ENCODE measurements around the gene DUSP6.

DUSP6 gene

DNA sequence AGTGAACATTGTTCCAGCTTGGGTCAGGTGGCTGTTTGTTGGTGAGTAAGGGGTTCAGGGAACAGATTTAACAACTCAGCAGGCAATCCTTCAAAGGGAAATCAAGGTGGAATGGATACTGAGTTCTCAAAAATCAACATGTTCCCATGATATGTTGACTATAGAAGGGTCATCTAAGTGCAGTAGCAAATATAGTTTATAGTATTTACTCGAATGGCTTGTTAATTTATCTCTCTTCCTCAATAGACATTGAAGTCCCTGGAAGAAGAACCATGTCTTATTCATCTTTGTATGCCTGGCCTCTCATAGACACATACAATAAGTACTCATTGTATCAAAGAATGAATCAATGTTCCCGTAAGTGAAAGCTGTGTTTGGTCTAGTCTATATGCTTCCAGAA lies 24.5 kb upstream of the DUSP6 start:
- H3K9ac ChIP-seq (ENCODE audit: low read length) = no peak overlapping the region
- no peak overlapping the region for H3K4me3 ChIP-seq (ENCODE audit: insufficient read depth in 1 of 2, low read depth in 1 of 2, low read length in 2 of 2)
- no peaks in the 10 kb centered on the region for H3K27me3 ChIP-seq (ENCODE audit: control insufficient read depth in 1 of 2, insufficient read depth in 1 of 2, low read length in 2 of 2)
- no peak for DNase-seq
- 100% methylated on average over 1 of the region's 2 CpGs for WGBS
- H3K14ac ChIP-seq (ENCODE audit: low read length in 2 of 2) = no peak overlapping the region
- no peak overlapping the region for H2AFZ ChIP-seq (ENCODE audit: low read depth, low read length)
- no peak overlapping the region for H4K8ac ChIP-seq (ENCODE audit: low read length)
- H3K4ac ChIP-seq (ENCODE audit: low read depth in 1 of 2, low read length in 2 of 2) = no peak overlapping the region
- H3K79me1 ChIP-seq (replicated peaks; ENCODE audit: low read length, poor library complexity, severe bottlenecking) = no peaks in the 10 kb centered on the region
- H3K4me1 ChIP-seq (ENCODE audit: control insufficient read depth, insufficient read depth, low read depth, low read length) = peaks cover 16% of the 10 kb centered on the region
- peak overlapping the region in 1 of 2 experiments; percentile 63 for H2BK12ac ChIP-seq (ENCODE audit: low read length in 2 of 2)
- no peak overlapping the region for H3K4me2 ChIP-seq (ENCODE audit: low read length, poor library complexity, severe bottlenecking)
- no peak overlapping the region for H3K23ac ChIP-seq (ENCODE audit: low read length in 2 of 2)
- no peak overlapping the region for H2BK120ac ChIP-seq (ENCODE audit: low read depth, low read length)
- H2BK5ac ChIP-seq (ENCODE audit: low read depth, low read length, poor library complexity, severe bottlenecking) = no peak overlapping the region
- H3K18ac ChIP-seq (ENCODE audit: low read depth in 1 of 2, low read length in 2 of 2) = no peak overlapping the region
- H3K36me3 ChIP-seq (ENCODE audit: control insufficient read depth in 1 of 2, insufficient read depth in 2 of 2, low read depth in 1 of 2, low read length in 2 of 2) = no peaks in the 10 kb centered on the region
- H4K91ac ChIP-seq (ENCODE audit: low read length) = no peak overlapping the region
- no peak overlapping the region for H3K27ac ChIP-seq (ENCODE audit: low read length, poor library complexity, severe bottlenecking)
- H2BK15ac ChIP-seq (ENCODE audit: low read depth, poor library complexity, severe bottlenecking) = no peak overlapping the region
- no peak overlapping the region for H2AK5ac ChIP-seq (ENCODE audit: low read length, severe bottlenecking)
- H3K9me3 ChIP-seq (ENCODE audit: control insufficient read depth, low read length) = no peaks in the 10 kb centered on the region

DNA sequence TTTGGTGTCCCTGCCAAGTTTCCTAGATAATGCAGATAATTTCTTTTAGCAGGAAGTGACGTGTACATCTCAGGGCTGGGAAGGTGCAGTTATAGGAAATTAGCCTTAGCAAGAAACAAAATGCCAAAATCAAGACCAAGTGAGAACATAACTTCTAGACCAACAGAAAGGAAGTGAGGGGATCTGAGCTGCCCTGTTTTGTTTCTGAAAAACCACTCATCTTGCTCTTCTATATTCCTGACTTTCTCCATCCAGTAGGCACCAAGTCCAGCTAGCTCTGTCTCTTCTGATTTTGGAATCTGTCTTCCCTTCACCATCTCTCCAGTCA lies 23.9 kb upstream of the DUSP6 start:
- DNase-seq = no peak
- no peak overlapping the region for H4K8ac ChIP-seq (ENCODE audit: low read length)
- no peak overlapping the region for H3K14ac ChIP-seq (ENCODE audit: low read length in 2 of 2)
- no peak overlapping the region for H3K4me3 ChIP-seq (ENCODE audit: insufficient read depth in 1 of 2, low read depth in 1 of 2, low read length in 2 of 2)
- peak overlapping the region in 1 of 2 experiments; percentile 58 for H3K18ac ChIP-seq (ENCODE audit: low read depth in 1 of 2, low read length in 2 of 2)
- H3K4ac ChIP-seq (ENCODE audit: low read depth in 1 of 2, low read length in 2 of 2) = peak overlapping the region in 1 of 2 experiments; percentile 11
- no peak overlapping the region for H4K91ac ChIP-seq (ENCODE audit: low read length)
- H3K4me1 ChIP-seq (ENCODE audit: control insufficient read depth, insufficient read depth, low read depth, low read length) = peaks cover 16% of the 10 kb centered on the region
- no peak overlapping the region for H3K9ac ChIP-seq (ENCODE audit: low read length)
- H2BK5ac ChIP-seq (ENCODE audit: low read depth, low read length, poor library complexity, severe bottlenecking) = no peak overlapping the region
- H2BK120ac ChIP-seq (ENCODE audit: low read depth, low read length) = no peak overlapping the region
- no peaks in the 10 kb centered on the region for H3K79me1 ChIP-seq (replicated peaks; ENCODE audit: low read length, poor library complexity, severe bottlenecking)
- H3K27ac ChIP-seq (ENCODE audit: low read length, poor library complexity, severe bottlenecking) = no peak overlapping the region
- no peak overlapping the region for H3K23ac ChIP-seq (ENCODE audit: low read length in 2 of 2)
- peak overlapping the region; percentile 34 for H2AK5ac ChIP-seq (ENCODE audit: low read length, severe bottlenecking)
- WGBS = 88% methylated on average over 1 of the region's 1 CpG
- no peak overlapping the region for H2AFZ ChIP-seq (ENCODE audit: low read depth, low read length)
- H3K4me2 ChIP-seq (ENCODE audit: low read length, poor library complexity, severe bottlenecking) = no peak overlapping the region
- no peak overlapping the region for H2BK15ac ChIP-seq (ENCODE audit: low read depth, poor library complexity, severe bottlenecking)
- no peaks in the 10 kb centered on the region for H3K27me3 ChIP-seq (ENCODE audit: control insufficient read depth in 1 of 2, insufficient read depth in 1 of 2, low read length in 2 of 2)
- peak overlapping the region in 1 of 2 experiments; percentile 10 for H2BK12ac ChIP-seq (ENCODE audit: low read length in 2 of 2)
- H3K9me3 ChIP-seq (ENCODE audit: control insufficient read depth, low read length) = no peaks in the 10 kb centered on the region
- H3K36me3 ChIP-seq (ENCODE audit: control insufficient read depth in 1 of 2, insufficient read depth in 2 of 2, low read depth in 1 of 2, low read length in 2 of 2) = no peaks in the 10 kb centered on the region

DNA sequence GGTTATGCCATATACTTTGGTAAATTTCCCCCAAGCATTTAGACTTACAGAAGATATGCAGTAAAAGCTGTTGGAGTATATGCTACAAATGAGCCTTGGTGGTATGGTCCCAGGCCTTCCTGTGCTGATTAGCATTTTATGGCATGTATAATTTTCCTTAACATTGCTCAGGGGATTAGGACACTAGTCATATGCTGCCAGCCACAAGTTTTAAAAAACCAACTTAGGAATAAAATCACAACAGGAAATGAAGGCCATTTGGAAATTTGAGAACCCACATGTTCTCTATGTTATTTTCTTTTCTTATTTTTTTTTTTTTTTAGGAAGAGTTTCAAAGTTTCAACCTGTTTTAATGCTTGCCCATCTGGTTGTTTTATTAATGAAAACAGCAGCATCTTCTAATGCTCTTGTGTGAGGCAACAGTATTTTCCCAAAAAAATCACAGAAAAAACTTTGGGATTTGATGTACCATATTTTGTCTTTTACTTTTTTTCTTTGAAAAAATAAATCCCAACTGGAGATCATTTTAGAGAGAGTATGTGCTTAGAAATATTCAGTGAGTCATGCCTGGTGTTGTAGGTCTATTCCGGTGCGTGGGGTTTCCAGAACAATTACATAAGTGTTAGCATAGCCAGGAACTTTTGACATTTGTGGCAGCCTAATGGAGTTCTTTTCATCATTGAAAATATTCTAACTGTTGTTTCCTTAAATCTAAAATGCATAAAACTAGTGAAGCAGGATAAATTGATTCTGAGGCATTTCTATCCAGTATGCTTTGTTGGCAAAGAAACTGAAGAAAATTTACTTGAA lies 21.7 kb upstream of the DUSP6 start:
- no peak overlapping the region for H2BK120ac ChIP-seq (ENCODE audit: low read depth, low read length)

DNA sequence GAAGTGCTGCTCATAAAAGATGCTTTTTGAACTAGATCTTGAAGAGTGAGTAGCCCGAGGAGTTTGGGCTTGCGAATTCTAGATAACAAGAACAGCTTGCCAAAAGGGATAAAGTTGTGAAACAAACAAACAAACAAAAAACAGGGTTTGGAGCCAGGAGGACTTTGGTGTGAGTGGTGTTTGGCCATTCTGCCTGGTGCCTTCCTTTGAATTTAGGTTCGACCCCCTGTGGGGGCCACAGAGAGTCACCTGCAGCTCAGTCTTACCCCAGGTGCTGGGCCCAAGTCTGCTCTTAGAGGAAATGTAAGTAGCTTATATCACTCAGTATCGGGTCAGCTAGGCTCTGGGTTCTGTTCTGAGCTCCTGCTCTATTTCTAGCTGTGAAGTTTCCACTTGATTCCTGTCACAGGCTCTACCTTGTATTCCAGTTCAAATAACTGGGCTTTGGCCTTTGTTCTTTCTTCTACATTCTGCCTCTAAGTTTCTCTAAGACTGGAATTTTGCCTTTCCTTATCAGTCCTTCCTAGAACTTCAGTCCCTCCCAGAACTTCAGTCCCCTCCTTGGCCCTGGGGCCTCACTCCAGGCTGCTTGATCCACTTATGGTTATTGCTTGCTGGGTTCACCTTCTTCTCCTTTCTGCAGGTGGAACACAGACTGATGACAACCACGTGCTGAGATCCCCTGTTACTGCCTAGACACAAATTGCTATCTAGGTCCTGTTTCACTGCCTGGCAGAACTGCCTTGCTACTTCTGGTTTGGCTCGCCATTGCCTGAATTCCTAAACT lies 20.5 kb upstream of the DUSP6 start:
- Histone ChIP-seq H3K4me1 (ENCODE audit: control insufficient read depth, insufficient read depth, low read depth, low read length) (peaks cover 24% of the 10 kb centered on the region), H3K9me3 (ENCODE audit: control insufficient read depth, low read length) (no peaks in the 10 kb centered on the region), H2BK15ac (ENCODE audit: low read depth, poor library complexity, severe bottlenecking) (peak overlapping the region; percentile 60), H3K14ac (ENCODE audit: low read length in 2 of 2) (no peak overlapping the region), H3K18ac (ENCODE audit: low read depth in 1 of 2, low read length in 2 of 2) (peak overlapping the region in 1 of 2 experiments; percentile 65), H3K27ac (ENCODE audit: low read length, poor library complexity, severe bottlenecking) (peak overlapping the region; percentile 71), H3K4me3 (ENCODE audit: insufficient read depth in 1 of 2, low read depth in 1 of 2, low read length in 2 of 2) (no peak overlapping the region), H3K4ac (ENCODE audit: low read depth in 1 of 2, low read length in 2 of 2) (peak overlapping the region in 1 of 2 experiments; percentile 69), H2BK12ac (ENCODE audit: low read length in 2 of 2) (peak overlapping the region; percentile 59 to 91), H2BK5ac (ENCODE audit: low read depth, low read length, poor library complexity, severe bottlenecking) (no peak overlapping the region), H2AK5ac (ENCODE audit: low read length, severe bottlenecking) (peak overlapping the region; percentile 83), H4K91ac (ENCODE audit: low read length) (no peak overlapping the region), H3K79me1 (replicated peaks; ENCODE audit: low read length, poor library complexity, severe bottlenecking) (peaks cover 4% of the 10 kb centered on the region), H4K8ac (ENCODE audit: low read length) (peak overlapping the region; percentile 21), H3K4me2 (ENCODE audit: low read length, poor library complexity, severe bottlenecking) (no peak overlapping the region), H3K23ac (ENCODE audit: low read length in 2 of 2) (no peak overlapping the region), H2BK120ac (ENCODE audit: low read depth, low read length) (peak overlapping the region; percentile 55), H3K36me3 (ENCODE audit: control insufficient read depth in 1 of 2, insufficient read depth in 2 of 2, low read depth in 1 of 2, low read length in 2 of 2) (peaks cover 0 to 8% of the 10 kb centered on the region in 2 experiments), H3K27me3 (ENCODE audit: control insufficient read depth in 1 of 2, insufficient read depth in 1 of 2, low read length in 2 of 2) (no peaks in the 10 kb centered on the region), H3K9ac (ENCODE audit: low read length) (no peak overlapping the region), H2AFZ (ENCODE audit: low read depth, low read length) (no peak overlapping the region)
- WGBS = 86% methylated on average over 6 of the region's 6 CpGs
- DNase-seq = no peak

More for the DNA sequence above, 21.7 kb upstream of the DUSP6 start:
- no peak overlapping the region for H4K8ac ChIP-seq (ENCODE audit: low read length)
- WGBS = 0% methylated on average over 2 of the region's 2 CpGs
- H2BK12ac ChIP-seq (ENCODE audit: low read length in 2 of 2) = no peak overlapping the region
- peak overlapping the region; percentile 28 for H3K9ac ChIP-seq (ENCODE audit: low read length)
- peak; percentile 77 for DNase-seq
- H3K36me3 ChIP-seq (ENCODE audit: control insufficient read depth in 1 of 2, insufficient read depth in 2 of 2, low read depth in 1 of 2, low read length in 2 of 2) = peaks cover 0 to 1% of the 10 kb centered on the region in 2 experiments
- peak overlapping the region; percentile 71 for H3K27ac ChIP-seq (ENCODE audit: low read length, poor library complexity, severe bottlenecking)
- H2BK5ac ChIP-seq (ENCODE audit: low read depth, low read length, poor library complexity, severe bottlenecking) = no peak overlapping the region
- no peaks in the 10 kb centered on the region for H3K9me3 ChIP-seq (ENCODE audit: control insufficient read depth, low read length)
- H3K23ac ChIP-seq (ENCODE audit: low read length in 2 of 2) = no peak overlapping the region
- H2BK15ac ChIP-seq (ENCODE audit: low read depth, poor library complexity, severe bottlenecking) = no peak overlapping the region
- H2AFZ ChIP-seq (ENCODE audit: low read depth, low read length) = no peak overlapping the region
- H3K79me1 ChIP-seq (replicated peaks; ENCODE audit: low read length, poor library complexity, severe bottlenecking) = no peaks in the 10 kb centered on the region
- H3K27me3 ChIP-seq (ENCODE audit: control insufficient read depth in 1 of 2, insufficient read depth in 1 of 2, low read length in 2 of 2) = no peaks in the 10 kb centered on the region
- no peak overlapping the region for H3K4me2 ChIP-seq (ENCODE audit: low read length, poor library complexity, severe bottlenecking)
- peaks cover 23% of the 10 kb centered on the region for H3K4me1 ChIP-seq (ENCODE audit: control insufficient read depth, insufficient read depth, low read depth, low read length)
- no peak overlapping the region for H2AK5ac ChIP-seq (ENCODE audit: low read length, severe bottlenecking)
- no peak overlapping the region for H3K4ac ChIP-seq (ENCODE audit: low read depth in 1 of 2, low read length in 2 of 2)
- H4K91ac ChIP-seq (ENCODE audit: low read length) = no peak overlapping the region
- no peak overlapping the region for H3K14ac ChIP-seq (ENCODE audit: low read length in 2 of 2)
- no peak overlapping the region for H3K18ac ChIP-seq (ENCODE audit: low read depth in 1 of 2, low read length in 2 of 2)
- no peak overlapping the region for H3K4me3 ChIP-seq (ENCODE audit: insufficient read depth in 1 of 2, low read depth in 1 of 2, low read length in 2 of 2)
